Measurements from ENCODE around the gene GPR137B. TPM values are rescaled to one million over a fixed set of nuclear protein-coding genes. Genes with fewer than 3 reads are reported as not detected.

Gene GPR137B
- total and polyA plus RNA-seq, 4 donors: 2.2 to 8.6 (median 5.3) TPM

- TF ChIP-seq FOXA1 (IDR thresholded peaks at IDR 0.05): no peak
- TF ChIP-seq RAD21 (IDR thresholded peaks at IDR 0.05): no peak
- TF ChIP-seq YY1 (IDR thresholded peaks at IDR 0.05): no peak
- TF ChIP-seq GABPA (IDR thresholded peaks at IDR 0.05 in 1 of 2, conservative IDR thresholded peaks at IDR 0.05 in 1 of 2): no peak
- no peak for TF ChIP-seq TAF1 (conservative IDR thresholded peaks at IDR 0.05)
- TF ChIP-seq FOXA2 (IDR thresholded peaks at IDR 0.05): no peak
- TF ChIP-seq, protein P1, sequence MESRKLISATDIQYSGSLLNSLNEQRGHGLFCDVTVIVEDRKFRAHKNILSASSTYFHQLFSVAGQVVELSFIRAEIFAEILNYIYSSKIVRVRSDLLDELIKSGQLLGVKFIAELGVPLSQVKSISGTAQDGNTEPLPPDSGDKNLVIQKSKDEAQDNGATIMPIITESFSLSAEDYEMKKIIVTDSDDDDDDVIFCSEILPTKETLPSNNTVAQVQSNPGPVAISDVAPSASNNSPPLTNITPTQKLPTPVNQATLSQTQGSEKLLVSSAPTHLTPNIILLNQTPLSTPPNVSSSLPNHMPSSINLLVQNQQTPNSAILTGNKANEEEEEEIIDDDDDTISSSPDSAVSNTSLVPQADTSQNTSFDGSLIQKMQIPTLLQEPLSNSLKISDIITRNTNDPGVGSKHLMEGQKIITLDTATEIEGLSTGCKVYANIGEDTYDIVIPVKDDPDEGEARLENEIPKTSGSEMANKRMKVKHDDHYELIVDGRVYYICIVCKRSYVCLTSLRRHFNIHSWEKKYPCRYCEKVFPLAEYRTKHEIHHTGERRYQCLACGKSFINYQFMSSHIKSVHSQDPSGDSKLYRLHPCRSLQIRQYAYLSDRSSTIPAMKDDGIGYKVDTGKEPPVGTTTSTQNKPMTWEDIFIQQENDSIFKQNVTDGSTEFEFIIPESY (IDR thresholded peaks at IDR 0.05): no peak
- TF ChIP-seq RXRA (IDR thresholded peaks at IDR 0.05): no peak
- TF ChIP-seq, protein P2, sequence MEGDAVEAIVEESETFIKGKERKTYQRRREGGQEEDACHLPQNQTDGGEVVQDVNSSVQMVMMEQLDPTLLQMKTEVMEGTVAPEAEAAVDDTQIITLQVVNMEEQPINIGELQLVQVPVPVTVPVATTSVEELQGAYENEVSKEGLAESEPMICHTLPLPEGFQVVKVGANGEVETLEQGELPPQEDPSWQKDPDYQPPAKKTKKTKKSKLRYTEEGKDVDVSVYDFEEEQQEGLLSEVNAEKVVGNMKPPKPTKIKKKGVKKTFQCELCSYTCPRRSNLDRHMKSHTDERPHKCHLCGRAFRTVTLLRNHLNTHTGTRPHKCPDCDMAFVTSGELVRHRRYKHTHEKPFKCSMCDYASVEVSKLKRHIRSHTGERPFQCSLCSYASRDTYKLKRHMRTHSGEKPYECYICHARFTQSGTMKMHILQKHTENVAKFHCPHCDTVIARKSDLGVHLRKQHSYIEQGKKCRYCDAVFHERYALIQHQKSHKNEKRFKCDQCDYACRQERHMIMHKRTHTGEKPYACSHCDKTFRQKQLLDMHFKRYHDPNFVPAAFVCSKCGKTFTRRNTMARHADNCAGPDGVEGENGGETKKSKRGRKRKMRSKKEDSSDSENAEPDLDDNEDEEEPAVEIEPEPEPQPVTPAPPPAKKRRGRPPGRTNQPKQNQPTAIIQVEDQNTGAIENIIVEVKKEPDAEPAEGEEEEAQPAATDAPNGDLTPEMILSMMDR (IDR thresholded peaks at IDR 0.05; ENCODE audit: low read depth, low read length, missing input control): no peak
- no peak for TF ChIP-seq REST (IDR thresholded peaks at IDR 0.05)
- no peak for TF ChIP-seq HNF4A (conservative IDR thresholded peaks at IDR 0.05)
- no peak for TF ChIP-seq EGR1 (IDR thresholded peaks at IDR 0.05; ENCODE audit: low read depth in 2 of 2)
- no peak for TF ChIP-seq NR2F2 (IDR thresholded peaks at IDR 0.05)
- 79% methylated on average over 5 of the region's 5 CpGs for WGBS
- Histone ChIP-seq H3K9ac (ENCODE audit: low read depth in 1 of 2, low read length in 2 of 2) (no peak overlapping the region), H3K27ac (ENCODE audit: low read depth in 1 of 2, low read length in 2 of 2) (no peak overlapping the region), H3K4me1 (ENCODE audit: control insufficient read depth in 4 of 4, insufficient read depth in 4 of 4, low read length in 3 of 4) (no peaks in the 10 kb centered on the region), H3K9me3 (ENCODE audit: control insufficient read depth in 4 of 4, low read length in 3 of 4) (no peaks in the 10 kb centered on the region), H3K4me3 (ENCODE audit: low read depth in 1 of 3, low read length in 3 of 3) (no peak overlapping the region), H3K27me3 (ENCODE audit: control insufficient read depth in 4 of 4, insufficient read depth in 4 of 4, low read length in 3 of 4) (peaks cover 0 to 3% (median 0%) of the 10 kb centered on the region in 4 donors), H3K36me3 (ENCODE audit: control insufficient read depth in 4 of 4, insufficient read depth in 3 of 4, low read depth in 1 of 4, low read length in 3 of 4) (no peaks in the 10 kb centered on the region)
- DNase-seq (ENCODE audit: low spot score): no peak
Measured at GRCh38 chr1:236132420-236133046, 9.8 kb upstream of the GPR137B start.

DNA sequence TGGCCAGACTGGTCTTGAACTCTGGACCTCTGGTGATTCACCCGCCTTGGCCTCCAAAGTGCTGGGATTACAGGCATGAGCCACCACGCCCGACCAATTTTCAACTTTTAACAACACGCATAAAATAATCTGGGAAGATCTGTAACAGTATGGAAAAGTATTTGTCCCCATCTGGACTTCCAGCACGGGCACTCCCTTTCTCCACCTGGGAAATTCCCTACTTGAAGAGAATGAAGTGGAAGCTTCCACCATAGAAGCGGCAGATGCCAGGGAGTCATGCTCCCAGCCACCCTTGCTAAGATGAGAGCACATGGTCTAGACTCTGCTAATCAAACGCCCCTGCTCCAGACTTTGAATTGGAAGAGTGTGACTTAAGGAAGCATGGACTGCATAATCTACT lies 9.0 kb upstream of the GPR137B start:
- WGBS: 85% methylated on average over 7 of the region's 7 CpGs
- H3K9ac ChIP-seq (ENCODE audit: low read depth in 1 of 2, low read length in 2 of 2): no peak overlapping the region
- H3K27ac ChIP-seq (ENCODE audit: low read depth in 1 of 2, low read length in 2 of 2): no peak overlapping the region
- no peak overlapping the region for H3K4me3 ChIP-seq (ENCODE audit: low read depth in 1 of 3, low read length in 3 of 3)
- no peaks in the 10 kb centered on the region for H3K9me3 ChIP-seq (ENCODE audit: control insufficient read depth in 4 of 4, low read length in 3 of 4)
- peaks cover 0 to 3% (median 0%) of the 10 kb centered on the region in 4 donors for H3K27me3 ChIP-seq (ENCODE audit: control insufficient read depth in 4 of 4, insufficient read depth in 4 of 4, low read length in 3 of 4)
- no peaks in the 10 kb centered on the region for H3K36me3 ChIP-seq (ENCODE audit: control insufficient read depth in 4 of 4, insufficient read depth in 3 of 4, low read depth in 1 of 4, low read length in 3 of 4)
- no peaks in the 10 kb centered on the region for H3K4me1 ChIP-seq (ENCODE audit: control insufficient read depth in 4 of 4, insufficient read depth in 4 of 4, low read length in 3 of 4)
- no peak for TF ChIP-seq MAX (IDR thresholded peaks at IDR 0.05)
- TF ChIP-seq NR2F2 (IDR thresholded peaks at IDR 0.05): no peak
- no peak for TF ChIP-seq YY1 (IDR thresholded peaks at IDR 0.05)
- TF ChIP-seq REST (IDR thresholded peaks at IDR 0.05): no peak
- no peak for TF ChIP-seq RXRA (IDR thresholded peaks at IDR 0.05)
- DNase-seq (ENCODE audit: low spot score): no peak
